ENCODE results near the gene IMPDH2. TPM values are rescaled to one million over a fixed set of nuclear protein-coding genes. Genes with fewer than 3 reads are reported as not detected.

The IMPDH2 gene
- total and polyA plus RNA-seq, 3 experiments from 2014 or later = 76.1 to 457 (median 448) TPM

- DNase-seq = no peak
- POLR2A ChIA-PET = interaction anchor here (0.5 to 4.4 kb wide), 15 partner anchors 15 to 500 kb away, joined by 3 to 45 read pairs (median 5); partner anchors contain the start of genes DALRD3, IMPDH2, NDUFAF3 and QRICH1
- Mint-ChIP-seq H3K4me1 (peaks cover 32 to 48% (median 43%) of the 10 kb centered on the region in 3 donors), H3K27ac (peak overlapping the region; percentile 84 to 99 (median 90)), H3K9me3 (no peaks in the 10 kb centered on the region), H3K4me3 (peak overlapping the region; percentile 91 to 96 (median 92)), H3K36me3 (peaks cover 0 to 40% (median 2%) of the 10 kb centered on the region in 3 donors), H3K27me3 (no peaks in the 10 kb centered on the region)
- peak overlapping the region; percentile 75 for H3K27ac ChIP-seq (ENCODE audit: low read depth, low read length)
- H3K4me1 ChIP-seq (ENCODE audit: insufficient read depth, low read length) = peaks cover 22% of the 10 kb centered on the region
- no peaks in the 10 kb centered on the region for H3K9me3 ChIP-seq (ENCODE audit: low read length)
- no peaks in the 10 kb centered on the region for H3K27me3 ChIP-seq (ENCODE audit: insufficient read depth, low read length, poor library complexity, severe bottlenecking)
- H3K4me3 ChIP-seq (ENCODE audit: low read length) = peak overlapping the region; percentile 88
- H3K36me3 ChIP-seq (ENCODE audit: insufficient read depth, low read length) = no peaks in the 10 kb centered on the region
- CTCF ChIA-PET = interaction anchor here (0.7 to 7.4 kb wide), 12 partner anchors 10 to 168 kb away, joined by 3 to 109 read pairs (median 5); partner anchors contain the start of genes DALRD3, IMPDH2, NDUFAF3 and QRICH1
These were observed 39.9 kb downstream of the IMPDH2 start for GRCh38 chr3:48989126-48989795.

- H3K27ac ChIP-seq (ENCODE audit: low read depth, low read length) = no peak overlapping the region
- H3K4me1 ChIP-seq (ENCODE audit: insufficient read depth, low read length) = peaks cover 8% of the 10 kb centered on the region
- no peaks in the 10 kb centered on the region for H3K9me3 ChIP-seq (ENCODE audit: low read length)
- no peaks in the 10 kb centered on the region for H3K9me3 Mint-ChIP-seq
- H3K36me3 Mint-ChIP-seq = peaks cover 0 to 59% (median 6%) of the 10 kb centered on the region in 3 donors
- no peaks in the 10 kb centered on the region for H3K27me3 ChIP-seq (ENCODE audit: insufficient read depth, low read length, poor library complexity, severe bottlenecking)
- CTCF ChIA-PET = interaction anchor here (1.1 to 7.4 kb wide), 5 partner anchors 21 to 171 kb away, joined by 3 to 109 read pairs (median 6); partner anchors contain the start of genes IMPDH2, QRICH1 and WDR6
- H3K4me3 Mint-ChIP-seq = peak overlapping the region in 1 of 7 donors; percentile 5
- no peak overlapping the region for H3K4me3 ChIP-seq (ENCODE audit: low read length)
- H3K27ac Mint-ChIP-seq = peak overlapping the region in 5 of 8 donors; percentile 18 to 69 (median 35)
- DNase-seq = no peak
- H3K4me1 Mint-ChIP-seq = peaks cover 16 to 22% (median 17%) of the 10 kb centered on the region in 3 donors
- POLR2A ChIA-PET = no interaction called here
- H3K27me3 Mint-ChIP-seq = no peaks in the 10 kb centered on the region
- peaks cover 23% of the 10 kb centered on the region for H3K36me3 ChIP-seq (ENCODE audit: insufficient read depth, low read length)
These were observed 43.3 kb downstream of the IMPDH2 start for GRCh38 chr3:48985831-48986376.

GRCh38 chr3:48984663-48985062 is 44.5 kb downstream of the IMPDH2 start:
- no peak overlapping the region for H3K27ac ChIP-seq (ENCODE audit: low read depth, low read length)
- Mint-ChIP-seq H3K36me3 (peaks cover 0 to 63% (median 6%) of the 10 kb centered on the region in 3 donors), H3K27me3 (no peaks in the 10 kb centered on the region), H3K27ac (peak overlapping the region in 3 of 8 donors; percentile 5 to 73 (median 62)), H3K9me3 (no peaks in the 10 kb centered on the region), H3K4me3 (peak overlapping the region in 2 of 7 donors; percentile 33 to 40), H3K4me1 (peaks cover 14 to 18% (median 15%) of the 10 kb centered on the region in 3 donors)
- no peak overlapping the region for H3K4me3 ChIP-seq (ENCODE audit: low read length)
- H3K4me1 ChIP-seq (ENCODE audit: insufficient read depth, low read length) = peaks cover 6% of the 10 kb centered on the region
- no peaks in the 10 kb centered on the region for H3K27me3 ChIP-seq (ENCODE audit: insufficient read depth, low read length, poor library complexity, severe bottlenecking)
- ChIA-PET POLR2A (no interaction called here), CTCF (interaction anchor here (0.8 to 1.6 kb wide), 3 partner anchors 22 to 173 kb away, joined by 3 to 5 read pairs (median 4); partner anchors contain the start of genes NDUFAF3 and WDR6)
- DNase-seq = no peak
- no peaks in the 10 kb centered on the region for H3K9me3 ChIP-seq (ENCODE audit: low read length)
- H3K36me3 ChIP-seq (ENCODE audit: insufficient read depth, low read length) = peaks cover 30% of the 10 kb centered on the region

GRCh38 chr3:48983096-48983495 is 46.1 kb downstream of the IMPDH2 start:
- Histone ChIP-seq H3K4me1 (ENCODE audit: insufficient read depth, low read length) (no peaks in the 10 kb centered on the region), H3K4me3 (ENCODE audit: low read length) (no peak overlapping the region), H3K9me3 (ENCODE audit: low read length) (no peaks in the 10 kb centered on the region), H3K36me3 (ENCODE audit: insufficient read depth, low read length) (peaks cover 38% of the 10 kb centered on the region), H3K27me3 (ENCODE audit: insufficient read depth, low read length, poor library complexity, severe bottlenecking) (no peaks in the 10 kb centered on the region), H3K27ac (ENCODE audit: low read depth, low read length) (no peak overlapping the region)
- H3K27ac Mint-ChIP-seq = peak overlapping the region in 2 of 8 donors; percentile 51 to 72
- ChIA-PET CTCF (no interaction called here), POLR2A (interaction anchor here (0.6 kb wide), 1 partner anchor 28 kb away, joined by 5 read pairs; no protein-coding TSS in a partner anchor)
- peaks cover 5% of the 10 kb centered on the region in 3 donors for H3K4me1 Mint-ChIP-seq
- H3K9me3 Mint-ChIP-seq = no peaks in the 10 kb centered on the region
- DNase-seq = no peak
- peaks cover 0 to 69% (median 9%) of the 10 kb centered on the region in 3 donors for H3K36me3 Mint-ChIP-seq
- no peaks in the 10 kb centered on the region for H3K27me3 Mint-ChIP-seq
- H3K4me3 Mint-ChIP-seq = no peak overlapping the region

- H3K27me3 ChIP-seq (ENCODE audit: insufficient read depth, low read length, poor library complexity, severe bottlenecking) = no peaks in the 10 kb centered on the region
- ChIA-PET POLR2A (interaction anchor here (0.6 kb wide), 1 partner anchor 28 kb away, joined by 5 read pairs; no protein-coding TSS in a partner anchor), CTCF (no interaction called here)
- H3K27me3 Mint-ChIP-seq = no peaks in the 10 kb centered on the region
- H3K4me1 ChIP-seq (ENCODE audit: insufficient read depth, low read length) = no peaks in the 10 kb centered on the region
- DNase-seq = no peak
- peaks cover 38% of the 10 kb centered on the region for H3K36me3 ChIP-seq (ENCODE audit: insufficient read depth, low read length)
- peaks cover under 1 to 2% (median under 1%) of the 10 kb centered on the region in 3 donors for H3K4me1 Mint-ChIP-seq
- no peaks in the 10 kb centered on the region for H3K9me3 ChIP-seq (ENCODE audit: low read length)
- H3K4me3 Mint-ChIP-seq = no peak overlapping the region
- no peak overlapping the region for H3K27ac ChIP-seq (ENCODE audit: low read depth, low read length)
- peak overlapping the region in 1 of 8 donors; percentile 72 for H3K27ac Mint-ChIP-seq
- no peaks in the 10 kb centered on the region for H3K9me3 Mint-ChIP-seq
- H3K4me3 ChIP-seq (ENCODE audit: low read length) = no peak overlapping the region
- peaks cover 0 to 73% (median 9%) of the 10 kb centered on the region in 3 donors for H3K36me3 Mint-ChIP-seq
These were observed 46.5 kb downstream of the IMPDH2 start for GRCh38 chr3:48982686-48983085.

- ChIA-PET POLR2A (no interaction called here), CTCF (interaction anchor here (1.0 kb wide), 1 partner anchor 25 kb away, joined by 3 read pairs; the partner anchor contains the start of gene WDR6)
- Histone ChIP-seq H3K36me3 (ENCODE audit: insufficient read depth, low read length) (peaks cover 38% of the 10 kb centered on the region), H3K9me3 (ENCODE audit: low read length) (no peaks in the 10 kb centered on the region), H3K4me1 (ENCODE audit: insufficient read depth, low read length) (no peaks in the 10 kb centered on the region), H3K4me3 (ENCODE audit: low read length) (no peak overlapping the region), H3K27ac (ENCODE audit: low read depth, low read length) (no peak overlapping the region), H3K27me3 (ENCODE audit: insufficient read depth, low read length, poor library complexity, severe bottlenecking) (no peaks in the 10 kb centered on the region)
- Mint-ChIP-seq H3K27me3 (no peaks in the 10 kb centered on the region), H3K9me3 (no peaks in the 10 kb centered on the region), H3K4me1 (peaks cover 0 to 2% (median 0%) of the 10 kb centered on the region in 3 donors), H3K36me3 (peaks cover 0 to 75% (median 9%) of the 10 kb centered on the region in 3 donors), H3K4me3 (no peak overlapping the region), H3K27ac (peak overlapping the region in 1 of 8 donors; percentile 47)
- no peak for DNase-seq
These were observed 47.2 kb downstream of the IMPDH2 start for GRCh38 chr3:48982016-48982415.

- H3K4me3 Mint-ChIP-seq = no peak overlapping the region
- Histone ChIP-seq H3K4me1 (ENCODE audit: insufficient read depth, low read length) (no peaks in the 10 kb centered on the region), H3K36me3 (ENCODE audit: insufficient read depth, low read length) (peaks cover 44% of the 10 kb centered on the region), H3K27ac (ENCODE audit: low read depth, low read length) (no peak overlapping the region), H3K27me3 (ENCODE audit: insufficient read depth, low read length, poor library complexity, severe bottlenecking) (no peaks in the 10 kb centered on the region), H3K9me3 (ENCODE audit: low read length) (no peaks in the 10 kb centered on the region), H3K4me3 (ENCODE audit: low read length) (no peak overlapping the region)
- POLR2A ChIA-PET = interaction anchor here (0.6 to 0.7 kb wide), 3 partner anchors 60 to 1127 kb away, joined by 4 to 5 read pairs (median 4); no protein-coding TSS in a partner anchor
- H3K36me3 Mint-ChIP-seq = peaks cover 0 to 80% (median 10%) of the 10 kb centered on the region in 3 donors
- H3K4me1 Mint-ChIP-seq = no peaks in the 10 kb centered on the region
- H3K9me3 Mint-ChIP-seq = no peaks in the 10 kb centered on the region
- DNase-seq = no peak
- peak overlapping the region in 3 of 8 donors; percentile 5 to 37 (median 29) for H3K27ac Mint-ChIP-seq
- CTCF ChIA-PET = no interaction called here
- H3K27me3 Mint-ChIP-seq = no peaks in the 10 kb centered on the region
These were observed 48.9 kb downstream of the IMPDH2 start for GRCh38 chr3:48980295-48980694.

Measured in CD8-positive, alpha-beta memory T cell (primary cell).